ENCODE measurements around the gene SUCLG1.

GRCh38 chr2:84497285-84497684 lies 38.2 kb upstream of the SUCLG1 start:
- TF ChIP-seq CTCF (optimal IDR thresholded peaks at IDR 0.05 in 1 of 3, IDR thresholded peaks at IDR 0.05 in 1 of 3, conservative IDR thresholded peaks at IDR 0.05 in 1 of 3; ENCODE audit: extremely low read depth in 1 of 3, insufficient read depth in 2 of 3, low read length in 3 of 3) = no peak
- no peak for TF ChIP-seq EZH2 (IDR thresholded peaks at IDR 0.05; ENCODE audit: low read length)
